Stimulated activated effector memory CD8-positive, alpha-beta T cell treated with anti-CD3 and anti-CD28 coated beads, Interleukin-12 subunit alpha, Interleukin-12 subunit beta, amount 100 ng/mL, for 72 hours (primary cell): ENCODE results near the gene ISL2.
A peak's percentile ranks its signal among the peaks of the same experiment; 100 is the strongest.

Source experiments
- ATAC-seq: fragments of 150-1000 bp; cut with Tn5 transposase; 2 replicates; pipeline ENCODE4 v1.10.0; 2021
- DNase-seq, 2 donors: peaks; one replicate each; pipeline ENCODE4 v3.0.0; 2021 to 2022; ENCODE audit warnings: low spot score in 2 of 2
- H3K27ac Mint-ChIP-seq: one replicate; pipeline ENCODE4 v1.8.0; 2022; ENCODE audit warnings: mild to moderate bottlenecking, mixed read lengths
- H3K36me3 Mint-ChIP-seq: one replicate; pipeline ENCODE4 v1.8.0; 2022; ENCODE audit warnings: mild to moderate bottlenecking, mixed read lengths
- H3K4me1 Mint-ChIP-seq: one replicate; pipeline ENCODE4 v1.8.0; 2022; ENCODE audit warnings: mixed read lengths
- H3K4me3 Mint-ChIP-seq: one replicate; pipeline ENCODE4 v1.8.0; 2022; ENCODE audit warnings: mild to moderate bottlenecking, mixed read lengths
- H3K9me3 Mint-ChIP-seq: one replicate; pipeline ENCODE4 v1.8.0; 2022; ENCODE audit warnings: mixed read lengths

ISL2 gene

GRCh38 chr15:76335307-76336253, 993 bp upstream of the ISL2 start:
- no peaks in the 10 kb centered on the region for H3K9me3 Mint-ChIP-seq
- peak overlapping the region; percentile 80 for H3K4me3 Mint-ChIP-seq
- H3K4me1 Mint-ChIP-seq: peaks cover 46% of the 10 kb centered on the region
- peak overlapping the region; percentile 68 for H3K27ac Mint-ChIP-seq
- ATAC-seq: no peak
- peak in 1 of 2 donors; percentile 65 for DNase-seq
- H3K36me3 Mint-ChIP-seq: no peaks in the 10 kb centered on the region

GRCh38 chr15:76337059-76337695, 604 bp downstream of the ISL2 start:
- peaks cover 59% of the 10 kb centered on the region for H3K4me1 Mint-ChIP-seq
- peak overlapping the region; percentile 80 for H3K4me3 Mint-ChIP-seq
- H3K27ac Mint-ChIP-seq: peak overlapping the region; percentile 59
- H3K9me3 Mint-ChIP-seq: no peaks in the 10 kb centered on the region
- H3K36me3 Mint-ChIP-seq: no peaks in the 10 kb centered on the region
- no peak for ATAC-seq
- no peak for DNase-seq

- Mint-ChIP-seq H3K4me1 (peaks cover 59% of the 10 kb centered on the region), H3K9me3 (no peaks in the 10 kb centered on the region)
- DNase-seq: no peak
These were observed 1.3 kb downstream of the ISL2 start for GRCh38 chr15:76337696-76338485.

GRCh38 chr15:76338486-76339304, 2.1 kb downstream of the ISL2 start:
- Mint-ChIP-seq H3K4me1 (peaks cover 59% of the 10 kb centered on the region), H3K27ac (no peak overlapping the region), H3K36me3 (no peaks in the 10 kb centered on the region), H3K4me3 (peak overlapping the region; percentile 91), H3K9me3 (no peaks in the 10 kb centered on the region)
- ATAC-seq: no peak
- DNase-seq: no peak

More at GRCh38 chr15:76337696-76338485, 1.3 kb downstream of the ISL2 start:
- Mint-ChIP-seq H3K27ac (no peak overlapping the region), H3K4me3 (peak overlapping the region; percentile 91), H3K36me3 (no peaks in the 10 kb centered on the region)
- no peak for ATAC-seq

DNA sequence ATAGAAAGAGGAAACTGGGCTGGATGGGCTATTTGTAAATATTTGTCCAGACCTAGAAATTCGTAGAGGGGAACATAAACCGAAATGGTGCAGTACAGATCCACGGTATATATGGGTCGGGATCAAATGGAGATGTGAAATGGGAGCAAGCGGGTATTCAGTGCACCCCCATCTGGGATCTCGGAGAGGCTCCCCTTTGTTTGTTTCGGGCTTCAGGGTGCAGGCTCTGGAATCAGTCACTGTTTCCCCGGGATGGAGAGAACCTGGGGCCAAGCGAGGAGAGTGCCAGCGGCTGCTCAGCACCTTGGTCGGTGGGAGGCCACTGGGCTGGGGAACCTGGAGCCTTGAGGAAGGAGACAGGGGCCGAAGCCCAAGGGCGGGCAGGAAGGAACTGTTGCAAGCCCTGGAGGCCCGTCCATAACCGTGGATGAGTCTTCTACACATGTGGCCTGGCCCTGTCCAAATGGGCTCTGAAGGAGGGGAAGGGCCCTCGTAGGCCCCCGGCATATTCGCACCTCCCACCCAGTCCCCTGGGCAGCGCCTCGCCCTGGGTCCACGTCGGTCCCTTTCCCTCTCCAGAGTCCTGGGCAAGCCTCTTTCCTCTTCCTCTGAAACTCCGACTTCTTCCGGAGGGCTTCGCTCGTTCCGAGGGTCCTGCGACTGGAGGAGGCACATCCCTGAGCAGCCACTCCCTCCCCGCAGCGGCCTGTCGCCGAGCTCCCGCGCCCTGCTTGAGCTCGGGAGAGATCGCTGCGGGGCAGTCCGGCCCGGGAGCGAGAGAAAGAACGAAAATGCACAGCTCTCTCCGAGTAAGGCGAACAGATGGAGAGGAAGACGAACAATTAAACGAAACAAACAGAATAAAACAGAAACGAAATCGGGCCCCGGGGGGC, 3.0 kb downstream of the ISL2 start:
- ATAC-seq: no peak
- Mint-ChIP-seq H3K4me3 (peak overlapping the region; percentile 91), H3K9me3 (no peaks in the 10 kb centered on the region), H3K27ac (peak overlapping the region; percentile 73), H3K36me3 (no peaks in the 10 kb centered on the region), H3K4me1 (peaks cover 59% of the 10 kb centered on the region)
- peak in 1 of 2 donors; percentile 58 for DNase-seq

DNA sequence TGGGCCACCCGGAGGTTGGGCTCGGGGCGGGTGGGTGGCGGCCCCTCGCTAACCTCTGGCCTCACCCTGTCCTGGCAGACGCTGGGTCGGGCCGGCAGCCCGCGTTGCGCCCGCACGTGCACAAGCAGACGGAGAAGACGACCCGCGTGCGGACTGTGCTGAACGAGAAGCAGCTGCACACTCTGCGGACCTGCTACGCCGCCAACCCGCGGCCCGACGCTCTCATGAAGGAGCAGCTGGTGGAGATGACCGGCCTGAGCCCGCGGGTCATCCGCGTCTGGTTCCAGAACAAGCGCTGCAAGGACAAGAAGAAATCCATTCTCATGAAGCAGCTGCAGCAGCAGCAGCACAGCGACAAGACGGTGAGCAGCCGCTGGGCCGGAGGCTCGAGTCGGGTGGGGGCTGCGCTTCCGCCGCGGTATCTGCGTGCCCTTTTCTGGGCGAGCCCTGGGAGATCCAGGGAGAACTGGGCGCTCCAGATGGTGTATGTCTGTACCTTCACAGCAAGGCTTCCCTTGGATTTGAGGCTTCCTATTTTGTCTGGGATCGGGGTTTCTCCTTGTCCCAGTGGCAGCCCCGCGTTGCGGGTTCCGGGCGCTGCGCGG, 3.7 kb downstream of the ISL2 start:
- Mint-ChIP-seq H3K4me3 (peak overlapping the region; percentile 91), H3K9me3 (no peaks in the 10 kb centered on the region), H3K27ac (peak overlapping the region; percentile 73), H3K4me1 (peaks cover 60% of the 10 kb centered on the region), H3K36me3 (no peaks in the 10 kb centered on the region)
- ATAC-seq (peak; percentile 40), DNase-seq (peak in 1 of 2 donors; percentile 70)

GRCh38 chr15:76340803-76341365, 4.3 kb downstream of the ISL2 start:
- DNase-seq: peak in 1 of 2 donors; percentile 70
- Mint-ChIP-seq H3K9me3 (no peaks in the 10 kb centered on the region), H3K27ac (no peak overlapping the region), H3K36me3 (peaks cover 5% of the 10 kb centered on the region), H3K4me3 (peak overlapping the region; percentile 91), H3K4me1 (peaks cover 60% of the 10 kb centered on the region)
- ATAC-seq: peak; percentile 70

GRCh38 chr15:76341366-76342057, 4.9 kb downstream of the ISL2 start:
- Mint-ChIP-seq H3K4me1 (peaks cover 58% of the 10 kb centered on the region), H3K4me3 (peak overlapping the region; percentile 91), H3K27ac (no peak overlapping the region), H3K9me3 (no peaks in the 10 kb centered on the region), H3K36me3 (peaks cover 5% of the 10 kb centered on the region)
- ATAC-seq (no peak), DNase-seq (no peak)

DNA sequence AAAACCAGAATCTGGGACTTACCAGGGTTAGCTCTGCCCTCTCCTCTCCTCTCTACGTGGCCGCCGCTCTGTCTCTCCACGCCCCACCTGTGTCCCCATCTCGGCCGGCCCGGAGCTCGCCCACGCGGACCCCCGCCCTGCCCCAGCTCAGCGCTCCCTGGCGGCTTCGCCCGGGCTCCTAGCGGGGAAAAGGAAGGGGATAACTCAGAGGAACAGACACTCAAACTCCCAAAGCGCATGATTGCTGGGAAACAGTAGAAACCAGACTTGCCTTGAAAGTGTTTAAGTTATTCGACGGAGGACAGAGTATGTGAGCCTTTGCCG, 5.4 kb downstream of the ISL2 start:
- no peak for ATAC-seq
- H3K4me3 Mint-ChIP-seq: peak overlapping the region; percentile 91
- DNase-seq: no peak
- peaks cover 5% of the 10 kb centered on the region for H3K36me3 Mint-ChIP-seq
- H3K4me1 Mint-ChIP-seq: peaks cover 53% of the 10 kb centered on the region
- no peaks in the 10 kb centered on the region for H3K9me3 Mint-ChIP-seq
- no peak overlapping the region for H3K27ac Mint-ChIP-seq

- peak overlapping the region; percentile 91 for H3K4me3 Mint-ChIP-seq
- peaks cover 48% of the 10 kb centered on the region for H3K4me1 Mint-ChIP-seq
- DNase-seq: no peak
- H3K27ac Mint-ChIP-seq: no peak overlapping the region
- ATAC-seq: no peak
- H3K36me3 Mint-ChIP-seq: peaks cover 5% of the 10 kb centered on the region
- H3K9me3 Mint-ChIP-seq: no peaks in the 10 kb centered on the region
These were observed 6.0 kb downstream of the ISL2 start for GRCh38 chr15:76342382-76343201.

DNA sequence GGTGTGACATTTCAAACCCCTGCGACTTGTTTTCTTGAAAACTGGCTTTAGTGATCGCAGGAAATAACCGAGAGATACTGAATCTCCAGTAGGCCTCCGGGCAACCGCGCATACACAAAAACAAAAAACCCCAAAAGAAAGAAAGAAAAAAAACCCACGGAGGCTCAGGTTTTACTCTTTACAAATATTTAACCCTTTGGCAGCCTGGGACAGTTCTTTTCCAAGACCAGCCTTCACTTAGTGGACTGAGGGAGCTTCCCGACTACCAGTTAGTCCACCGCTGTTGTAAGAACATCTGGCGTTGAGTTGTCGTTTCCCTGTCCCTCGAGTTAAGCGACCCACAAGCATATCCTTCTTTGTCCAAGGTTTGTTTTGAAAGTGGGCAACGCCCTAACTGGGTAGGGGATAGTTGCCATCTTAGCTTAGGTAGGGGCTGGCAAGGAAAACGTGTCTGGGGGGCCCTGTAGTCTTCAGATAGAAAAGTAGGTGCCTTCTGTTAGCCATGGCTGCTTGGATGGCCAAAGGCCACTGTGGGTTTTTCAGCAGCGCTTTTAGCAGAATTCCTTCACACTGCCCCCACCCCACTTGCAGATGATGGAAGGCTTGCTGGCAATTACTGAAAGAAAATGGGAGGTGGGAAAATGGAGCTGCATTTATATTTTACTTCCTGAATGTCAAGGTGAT, 6.9 kb downstream of the ISL2 start:
- ATAC-seq: no peak
- no peak for DNase-seq
- Mint-ChIP-seq H3K4me3 (no peak overlapping the region), H3K27ac (no peak overlapping the region), H3K36me3 (peaks cover 5% of the 10 kb centered on the region), H3K4me1 (peaks cover 45% of the 10 kb centered on the region), H3K9me3 (no peaks in the 10 kb centered on the region)
